Measurements from ENCODE around the gene RAI14. TPM values are rescaled to one million over a fixed set of nuclear protein-coding genes. Genes with fewer than 3 reads are reported as not detected.
"Not testable (repeated sequence)": the region's sequence is repeated elsewhere in the genome, so short reads cannot be mapped to it uniquely, and the experiment has no call there.

Gene RAI14
- total RNA-seq, 1 donor from 2014 or later: 174 TPM

DNA sequence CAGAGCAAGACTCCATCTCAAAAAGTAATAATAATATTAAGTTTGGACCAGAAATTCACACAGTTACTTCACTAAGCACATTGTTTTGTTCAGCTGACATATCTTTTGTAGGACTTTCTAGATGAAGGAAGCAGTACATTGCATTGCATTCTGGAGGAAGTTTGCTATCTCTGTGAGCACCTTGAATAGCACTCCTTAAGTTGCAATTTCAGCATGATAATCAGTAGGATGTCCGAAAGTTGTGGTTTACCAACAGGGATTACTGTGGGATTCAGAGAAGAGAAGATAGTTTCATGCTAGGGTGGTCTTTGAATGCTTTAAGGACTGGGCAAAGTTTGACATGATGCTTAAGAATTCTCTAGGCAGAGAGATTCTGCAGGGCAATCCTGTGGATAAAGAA, 164.5 kb downstream of the RAI14 start:
- DNase-seq (ENCODE audit: low read depth): no peak

DNA sequence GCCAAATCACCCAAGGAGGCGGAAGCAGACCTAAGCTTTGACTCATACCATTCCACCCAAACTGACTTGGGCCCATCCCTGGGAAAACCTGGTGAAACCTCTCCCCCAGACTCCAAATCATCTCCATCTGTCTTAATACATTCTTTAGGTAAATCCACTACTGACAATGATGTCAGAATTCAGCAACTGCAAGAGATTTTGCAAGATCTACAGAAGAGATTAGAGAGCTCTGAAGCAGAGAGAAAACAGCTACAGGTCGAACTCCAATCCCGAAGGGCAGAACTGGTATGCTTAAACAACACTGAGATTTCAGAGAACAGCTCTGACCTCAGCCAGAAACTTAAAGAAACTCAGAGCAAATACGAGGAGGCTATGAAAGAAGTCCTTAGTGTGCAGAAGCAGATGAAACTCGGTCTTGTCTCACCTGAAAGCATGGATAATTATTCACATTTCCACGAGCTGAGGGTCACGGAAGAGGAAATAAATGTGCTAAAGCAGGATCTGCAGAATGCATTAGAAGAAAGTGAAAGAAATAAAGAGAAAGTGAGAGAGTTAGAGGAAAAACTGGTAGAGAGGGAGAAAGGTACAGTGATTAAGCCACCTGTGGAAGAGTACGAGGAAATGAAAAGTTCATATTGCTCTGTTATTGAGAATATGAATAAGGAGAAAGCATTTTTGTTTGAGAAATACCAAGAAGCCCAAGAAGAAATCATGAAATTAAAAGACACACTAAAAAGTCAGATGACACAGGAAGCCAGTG, 167.0 kb downstream of the RAI14 start:
- no peak for DNase-seq (ENCODE audit: low read depth)

DNA sequence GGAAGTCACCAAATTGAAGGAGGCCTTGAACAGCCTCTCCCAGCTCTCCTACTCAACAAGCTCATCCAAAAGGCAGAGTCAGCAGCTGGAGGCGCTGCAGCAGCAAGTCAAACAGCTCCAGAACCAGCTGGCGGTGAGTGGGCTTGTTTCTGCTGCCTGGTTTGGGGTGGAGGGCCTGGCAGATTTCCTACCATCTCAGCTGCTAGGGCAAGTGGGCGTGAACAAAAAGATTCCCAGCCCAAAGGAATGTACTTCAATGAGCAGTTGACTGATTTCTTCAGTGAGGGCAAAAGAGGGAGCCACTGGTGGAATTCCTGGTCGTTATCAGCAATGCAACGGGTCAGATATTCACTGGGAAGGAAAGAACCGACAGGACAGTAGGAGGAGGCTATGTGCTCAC, 170.2 kb downstream of the RAI14 start:
- no peak for DNase-seq (ENCODE audit: low read depth)

DNA sequence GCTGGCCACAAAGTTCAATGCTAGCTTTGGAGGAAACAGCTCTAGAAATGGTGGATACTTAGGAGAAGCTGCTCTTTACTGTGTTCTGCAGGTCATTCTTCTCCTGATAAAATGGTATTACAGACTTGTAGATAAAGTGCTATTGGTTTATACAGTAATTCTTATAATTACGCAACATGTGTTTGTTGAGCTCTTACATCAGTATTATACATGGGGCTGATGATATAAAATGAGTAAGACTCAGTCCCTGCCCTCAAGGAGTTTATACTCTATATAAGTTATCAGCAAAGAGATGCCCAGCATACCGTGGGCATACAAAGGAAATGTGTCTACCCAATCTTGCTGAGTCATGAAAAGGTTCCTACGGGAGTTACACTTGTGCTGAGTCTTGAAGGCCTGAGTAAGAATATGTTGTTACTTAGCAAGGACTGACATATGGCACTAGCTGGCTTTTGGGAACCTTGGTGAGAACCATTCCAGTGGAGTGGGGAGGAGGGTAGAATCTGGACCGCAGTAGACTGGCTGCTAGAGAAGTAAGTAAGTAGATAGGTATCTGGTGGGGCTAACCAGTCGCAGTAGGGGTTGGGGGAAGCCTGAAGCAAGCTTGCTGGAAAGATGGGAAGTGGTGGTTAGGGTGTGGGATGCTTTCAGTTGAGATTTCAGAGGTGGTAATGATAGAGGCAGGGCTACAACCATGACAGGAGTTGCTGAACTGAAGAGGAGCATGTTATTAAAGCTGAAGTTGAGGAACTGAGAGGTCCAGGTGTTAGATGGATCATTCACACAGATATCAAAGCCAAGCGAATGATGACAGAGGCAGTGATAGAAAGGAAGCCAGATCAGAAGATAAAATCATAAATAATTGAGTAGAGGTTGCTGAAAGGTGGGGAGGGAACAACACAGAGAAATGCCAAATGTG, 171.7 kb downstream of the RAI14 start:
- no peak for DNase-seq (ENCODE audit: low read depth)

DNA sequence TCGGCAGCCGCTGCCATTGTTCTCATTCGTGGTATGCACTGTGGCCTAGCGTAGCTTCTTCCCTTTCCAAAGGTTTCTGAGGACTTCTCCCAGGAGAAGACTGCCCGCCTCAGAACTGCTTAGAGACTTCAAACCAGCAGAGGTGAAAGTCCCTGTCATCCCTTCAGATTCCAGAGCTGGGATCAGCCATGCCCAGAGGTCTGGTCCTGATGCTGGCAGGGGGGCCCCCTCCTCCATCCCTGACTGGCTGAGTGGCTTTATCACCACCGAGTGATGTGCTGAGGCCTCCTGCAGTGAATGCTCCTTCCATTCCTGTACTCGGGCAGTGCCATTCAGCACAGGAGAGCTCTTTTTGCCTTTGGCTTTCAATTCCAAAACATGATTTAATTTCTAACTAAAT, 174.7 kb downstream of the RAI14 start:
- DNase-seq (ENCODE audit: low read depth): not testable (repeated sequence)

DNA sequence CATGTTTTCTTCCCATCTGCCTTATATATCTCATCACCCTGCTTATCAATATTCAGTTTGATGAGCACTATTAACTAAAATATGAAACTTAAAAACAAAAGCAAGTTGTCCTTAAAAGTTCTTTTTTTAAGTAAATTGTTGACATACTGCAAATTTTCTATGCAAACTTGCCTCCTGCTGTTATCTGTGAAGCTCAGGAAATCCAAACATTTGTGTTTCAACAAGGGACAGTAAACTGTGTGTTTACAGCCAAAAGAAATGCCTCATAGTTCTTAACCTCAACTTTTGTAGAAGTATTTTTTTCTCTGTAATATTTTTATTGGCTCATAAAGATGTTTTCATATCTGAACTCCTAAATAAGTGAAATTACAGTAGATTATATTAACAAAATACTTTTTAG, 175.2 kb downstream of the RAI14 start:
- DNase-seq (ENCODE audit: low read depth): no peak

DNA sequence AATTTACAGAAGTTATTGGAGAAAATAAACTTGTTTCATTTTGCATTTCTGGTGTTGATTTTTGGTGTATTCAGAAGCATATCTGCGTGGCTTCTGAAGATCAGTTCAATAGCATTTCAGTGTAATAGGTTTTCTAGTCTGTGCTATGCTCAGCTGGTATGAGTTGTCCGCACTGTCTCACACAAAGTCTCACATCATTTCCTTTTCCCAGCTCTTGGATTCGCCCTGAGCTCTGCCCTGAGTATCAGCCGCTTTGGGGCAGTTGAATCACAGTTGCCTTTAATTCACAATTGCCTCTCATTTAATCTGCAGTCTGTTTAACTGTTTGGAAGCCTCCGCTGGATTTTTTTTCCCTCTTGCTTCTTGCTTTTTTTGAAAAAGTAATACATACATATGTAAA, 176.4 kb downstream of the RAI14 start:
- no peak for DNase-seq (ENCODE audit: low read depth)

DNA sequence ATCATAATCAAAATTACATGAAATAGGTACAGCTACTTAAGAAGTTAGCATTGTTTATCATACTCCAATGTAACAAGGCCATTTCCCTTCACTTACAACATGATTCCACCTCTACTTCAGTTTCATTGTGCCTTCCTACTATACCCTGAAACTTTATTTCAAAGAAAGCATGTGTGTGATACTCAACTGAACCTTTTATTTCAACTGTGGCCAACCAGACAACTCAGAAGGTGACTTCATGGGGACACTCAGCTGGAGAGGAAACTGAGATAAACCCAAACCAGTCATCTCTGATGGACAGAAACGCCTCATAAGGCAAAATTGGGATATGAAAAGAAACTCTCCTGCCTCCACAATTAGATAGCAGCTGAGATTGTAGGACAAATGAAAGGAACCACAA, 177.0 kb downstream of the RAI14 start:
- no peak for DNase-seq (ENCODE audit: low read depth)

DNA sequence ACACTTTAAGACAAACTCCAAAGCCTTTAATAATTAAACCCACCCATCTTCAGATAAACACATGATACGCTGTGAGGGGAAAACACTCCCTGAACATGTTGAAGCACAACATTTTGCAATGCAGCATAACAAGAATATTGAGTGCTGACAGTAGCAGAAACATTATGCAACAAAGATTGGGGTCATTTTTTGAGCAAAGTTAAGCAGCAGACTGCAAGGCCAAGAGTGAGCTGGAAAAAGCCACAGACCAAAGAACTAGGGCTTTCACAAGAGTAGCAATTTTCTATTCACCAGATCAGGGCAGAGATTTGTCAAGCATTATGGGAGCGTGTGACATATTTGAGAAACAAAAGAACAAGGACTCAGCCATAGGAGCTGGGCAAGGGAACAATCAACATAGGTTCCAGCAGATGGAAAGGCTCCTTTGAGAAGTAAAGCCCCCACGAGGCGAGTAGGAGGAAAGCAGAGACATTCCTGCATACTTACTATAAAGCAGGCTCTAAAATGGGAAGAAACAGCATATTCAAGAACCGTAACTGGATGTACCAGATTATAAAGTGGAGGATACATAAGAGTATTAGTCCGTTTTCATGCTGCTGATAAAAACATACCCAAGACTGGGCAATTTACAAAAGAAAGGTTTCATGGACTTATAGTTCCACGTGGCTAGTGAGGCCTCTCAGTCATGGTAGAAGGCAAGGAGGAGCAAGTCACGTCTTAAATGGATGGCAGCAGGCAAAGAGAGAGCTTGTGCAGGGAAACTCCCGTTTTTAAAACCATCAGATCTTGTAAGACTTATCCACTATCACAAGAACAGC, 178.1 kb downstream of the RAI14 start:
- DNase-seq (ENCODE audit: low read depth): peak; percentile 22

DNA sequence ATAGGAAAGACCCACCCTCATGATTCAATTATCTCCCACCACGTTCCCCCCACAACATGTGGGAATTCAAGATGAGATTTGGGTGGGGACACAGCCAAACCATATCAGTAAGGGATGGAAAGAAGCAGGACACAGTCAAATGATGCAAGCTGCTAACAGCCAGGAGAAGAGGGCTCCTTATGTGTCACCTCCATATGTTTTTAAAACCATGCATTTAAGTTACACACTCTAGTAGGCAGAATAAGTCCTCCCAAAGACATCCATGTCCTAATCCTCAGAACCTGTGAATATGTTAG, 178.6 kb downstream of the RAI14 start:
- DNase-seq (ENCODE audit: low read depth): no peak

DNA sequence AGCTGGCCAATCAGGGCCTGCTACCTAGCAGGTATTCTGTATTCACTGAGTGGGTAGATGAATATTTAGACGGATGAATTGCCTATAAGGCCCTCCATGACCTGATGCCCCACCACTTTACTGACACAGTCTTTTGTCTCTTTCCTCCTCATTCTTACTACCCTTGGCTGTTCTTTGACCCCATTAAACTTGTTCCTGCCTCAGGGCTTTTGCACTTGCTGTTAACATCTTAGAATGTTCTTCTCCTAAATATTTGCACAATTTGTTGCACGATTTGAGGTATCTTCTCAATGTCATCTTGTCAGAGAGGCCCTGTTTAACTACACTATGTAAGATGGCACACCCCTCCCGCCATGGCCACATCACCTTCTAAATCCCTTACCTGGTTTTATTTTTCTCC, 179.5 kb downstream of the RAI14 start:
- DNase-seq (ENCODE audit: low read depth): no peak

DNA sequence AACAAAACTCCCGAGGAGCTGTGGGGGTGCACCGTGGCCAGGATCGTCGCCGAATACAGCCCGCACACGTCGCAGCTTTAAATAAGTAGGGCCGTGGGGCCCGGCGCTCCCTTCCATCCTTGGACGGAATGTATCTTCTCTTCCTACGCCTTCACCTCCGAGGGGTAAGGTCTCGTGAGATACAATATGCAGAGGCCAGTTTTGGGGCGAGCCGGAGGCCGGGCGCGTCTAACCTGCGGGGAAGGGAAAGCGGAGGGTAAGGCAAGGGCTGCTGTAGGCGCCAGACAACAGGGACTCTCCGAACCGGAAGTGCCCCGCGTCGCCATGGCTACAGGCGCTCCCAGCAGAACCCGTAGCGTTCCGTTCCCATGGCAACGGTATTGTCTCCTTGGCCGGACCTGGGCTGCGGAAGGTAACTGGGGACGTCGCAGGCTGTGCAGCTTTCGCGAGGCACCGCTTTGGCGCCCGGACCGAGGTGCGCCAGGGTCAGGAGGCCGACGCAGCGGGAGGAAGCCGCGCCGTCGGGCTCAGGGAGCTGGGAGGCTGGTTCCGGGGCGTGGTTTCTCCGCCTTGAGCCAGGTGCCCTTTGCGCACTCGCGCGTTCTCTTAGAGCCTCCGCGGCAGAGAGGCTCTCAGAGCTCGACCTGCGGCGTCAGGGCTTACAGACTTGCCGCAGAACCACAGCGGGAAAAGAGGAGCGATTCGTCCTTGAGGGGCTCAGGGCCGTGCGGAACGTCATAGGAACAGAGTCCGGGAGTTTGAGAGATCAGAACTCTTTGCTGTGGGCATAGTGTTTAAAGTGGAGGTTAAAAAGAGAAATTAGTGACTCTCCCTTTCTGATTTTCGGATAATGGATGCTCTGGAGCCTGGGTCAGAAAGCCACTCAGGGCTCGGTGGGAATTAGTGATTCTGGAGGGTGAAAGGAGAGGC, 182.9 kb downstream of the RAI14 start, which contains the start of gene TTC23L:
Gene TTC23L, plus strand, starts transcription at position 380 of the 930 bp plus-strand sequence. CDS start 1,508 bp downstream, outside the sequence.
- peak; percentile 81 for DNase-seq (ENCODE audit: low read depth)

DNA sequence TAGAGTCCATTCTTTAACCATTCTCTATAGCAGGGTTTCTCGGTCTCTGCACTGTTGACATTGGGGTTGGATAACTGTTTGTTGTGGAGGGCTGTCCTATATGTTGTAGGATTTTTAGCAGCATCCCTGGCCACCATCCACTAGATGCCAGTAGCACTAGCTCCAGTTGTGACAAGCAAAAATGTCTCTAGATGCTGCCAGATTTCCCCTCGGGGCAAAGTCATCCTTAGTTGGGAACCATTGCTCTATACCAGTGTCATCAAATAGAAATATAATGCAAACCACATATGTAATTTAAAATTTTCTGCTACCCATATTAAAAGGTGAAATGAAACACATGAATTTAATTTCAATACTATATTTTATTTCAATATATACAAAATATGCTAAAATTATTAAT, 185.7 kb downstream of the RAI14 start:
- DNase-seq (ENCODE audit: low read depth): no peak

DNA sequence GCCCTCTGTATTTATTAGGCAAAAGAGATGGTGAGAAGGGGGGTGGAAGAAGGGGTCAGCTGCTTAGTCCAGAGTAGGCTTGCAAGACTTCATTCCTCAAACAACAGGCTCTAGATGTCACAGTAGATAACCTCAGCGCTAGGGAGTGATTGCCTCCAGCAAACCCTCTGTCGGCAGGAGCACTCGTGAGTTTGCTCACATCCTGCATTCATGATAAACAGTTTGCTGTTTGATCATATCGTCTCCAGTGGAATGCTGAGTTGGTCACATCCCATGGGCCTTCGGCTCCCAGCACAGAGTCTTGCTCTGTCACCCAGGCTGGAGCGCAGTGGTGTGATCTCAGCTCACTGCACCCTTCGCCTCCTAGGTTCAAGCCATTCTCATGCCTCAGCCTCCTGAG, 186.4 kb downstream of the RAI14 start:
- no peak for DNase-seq (ENCODE audit: low read depth)

DNA sequence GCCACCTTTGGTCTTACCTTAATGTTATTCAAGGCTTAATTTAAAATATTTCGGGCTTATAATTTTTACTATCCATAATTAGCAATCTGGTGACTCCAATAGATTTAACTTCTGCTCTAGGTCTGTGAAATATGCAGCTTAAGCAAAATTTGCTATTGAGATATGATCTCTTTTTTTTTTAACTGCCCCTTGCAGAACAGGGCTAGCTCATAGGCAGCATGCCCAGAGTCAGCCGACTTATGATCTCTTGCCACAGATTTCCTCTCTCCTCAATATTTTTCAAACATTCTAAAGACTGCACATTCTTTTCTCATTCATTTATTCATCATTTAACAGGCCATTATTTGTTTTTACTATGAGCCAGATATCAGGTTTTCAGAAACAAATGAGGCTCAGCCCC, 187.4 kb downstream of the RAI14 start:
- no peak for DNase-seq (ENCODE audit: low read depth)

DNA sequence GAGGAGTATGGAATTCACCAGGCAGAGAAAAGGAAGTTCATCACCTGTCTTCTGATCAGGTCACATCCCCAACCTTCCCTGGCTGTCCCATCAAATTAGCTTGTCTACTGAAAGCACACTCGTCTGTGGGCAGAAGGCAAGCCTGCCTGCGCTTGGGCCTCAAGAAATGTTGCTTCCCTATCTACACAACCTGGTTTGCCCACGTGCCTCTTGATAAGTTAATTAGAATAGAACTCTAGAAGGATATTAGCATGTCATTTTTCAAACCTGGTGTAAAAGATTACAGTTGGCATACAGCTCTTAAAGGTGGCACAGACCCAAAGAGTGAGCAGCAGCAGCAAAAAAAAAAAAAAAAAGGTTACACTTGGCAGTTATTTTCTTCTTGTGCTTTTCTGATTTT, 188.0 kb downstream of the RAI14 start:
- DNase-seq (ENCODE audit: low read depth): no peak

DNA sequence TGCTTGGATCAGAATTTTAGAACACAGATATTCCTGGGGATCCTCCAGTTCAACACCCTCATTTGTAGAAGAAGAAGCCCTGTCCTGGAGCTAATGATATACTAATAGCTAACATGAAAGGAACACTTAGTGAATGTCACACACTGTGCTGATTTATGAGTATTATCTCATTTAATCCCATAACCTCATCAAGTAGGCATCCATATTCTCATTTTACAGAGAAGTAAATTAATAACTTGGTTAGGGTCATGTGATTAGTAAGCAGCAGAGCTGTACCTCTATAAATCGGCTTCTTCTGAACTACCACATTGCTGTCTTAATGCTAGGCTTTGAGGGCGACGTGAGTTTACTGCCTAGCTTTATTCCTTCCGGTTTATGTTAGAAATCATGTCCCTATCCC, 188.9 kb downstream of the RAI14 start:
- no peak for DNase-seq (ENCODE audit: low read depth)

DNA sequence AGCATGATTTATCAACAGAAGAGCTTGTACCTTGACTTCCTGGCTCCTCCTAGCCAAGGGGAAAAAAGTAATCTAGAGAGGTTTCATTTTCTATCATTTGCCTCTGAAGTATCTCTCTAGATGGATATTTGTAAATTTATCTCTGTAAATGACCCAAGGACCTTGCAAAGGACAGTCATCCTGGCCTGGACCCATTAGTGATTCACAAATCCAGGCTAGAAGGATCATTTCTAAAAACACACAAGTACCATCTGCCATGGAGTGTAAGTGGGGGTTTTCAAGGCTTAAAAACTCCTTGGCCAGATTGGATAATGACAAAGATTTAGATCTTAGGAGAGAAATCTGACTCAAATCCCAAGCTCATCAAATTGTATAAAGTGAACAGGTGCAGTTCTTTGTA, 190.9 kb downstream of the RAI14 start:
- no peak for DNase-seq (ENCODE audit: low read depth)

DNA sequence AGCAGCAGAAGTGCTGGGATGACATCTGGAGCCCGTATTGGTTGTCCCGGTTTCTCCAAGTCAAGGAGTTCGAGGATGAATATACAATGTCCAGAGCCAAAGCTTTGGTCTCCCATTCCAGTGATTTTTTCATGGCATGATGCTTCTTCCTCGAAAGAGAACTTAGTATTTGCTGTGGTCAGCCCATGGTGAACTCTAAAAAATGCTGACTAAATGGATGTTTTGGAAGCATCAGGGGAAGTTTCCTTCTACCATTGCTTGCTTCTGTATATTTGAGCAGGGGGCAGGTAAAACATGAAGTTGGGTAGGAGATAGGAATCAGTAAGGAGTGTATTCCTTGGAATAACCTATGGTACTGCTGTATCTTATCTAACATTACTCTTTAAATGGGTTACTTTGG, 191.4 kb downstream of the RAI14 start:
- no peak for DNase-seq (ENCODE audit: low read depth)

DNA sequence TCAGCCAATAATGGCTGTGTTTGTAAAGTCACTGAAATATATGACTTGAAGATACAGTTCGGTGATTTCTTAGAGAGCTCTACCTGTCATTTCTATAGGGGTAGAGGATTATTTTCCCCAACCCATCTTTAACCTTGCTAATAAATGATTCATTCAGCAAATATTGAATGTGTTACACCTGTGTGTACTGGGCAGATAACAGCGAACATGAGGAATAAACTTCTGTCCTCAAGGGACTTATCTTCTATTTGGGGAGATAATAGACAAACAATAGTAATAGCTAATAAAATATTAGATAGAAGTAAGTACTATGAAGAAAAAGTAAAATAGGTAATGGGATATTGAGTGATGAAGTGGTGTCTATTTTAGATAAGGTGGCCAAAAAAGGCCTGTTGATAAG, 192.1 kb downstream of the RAI14 start:
- DNase-seq (ENCODE audit: low read depth): no peak

DNA sequence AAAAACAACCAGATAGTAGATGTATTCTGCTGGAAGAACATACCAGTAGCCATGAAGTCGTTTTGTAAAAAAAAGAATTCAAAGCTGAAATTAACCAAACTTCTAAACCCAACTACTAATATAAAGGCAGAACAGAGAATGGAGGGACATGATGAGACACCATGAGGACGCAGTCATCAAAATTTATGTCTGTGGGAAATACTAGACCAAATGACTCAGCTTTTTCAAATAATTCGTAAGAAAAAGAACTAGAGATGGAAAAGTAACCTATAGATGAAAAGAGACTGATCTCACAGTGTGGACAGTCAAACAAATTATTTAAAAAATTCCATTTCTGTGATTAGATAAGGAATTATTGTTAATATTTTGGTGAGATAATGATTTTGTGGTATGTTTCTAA, 193.1 kb downstream of the RAI14 start:
- no peak for DNase-seq (ENCODE audit: low read depth)

Data from renal cortical epithelial cell (primary cell).